Adrenal gland (tissue), 5 donors: ENCODE results near the gene HSPA8.

Source experiments
- POLR2A ChIP-seq, 2 donors: fragments of 450-650 bp; IDR thresholded peaks; one replicate each; pipeline ENCODE4 v1.6.1; 2017; ENCODE audit warnings: antibody characterized with exemption in 2 of 2, mild to moderate bottlenecking in 2 of 2, moderate library complexity in 1 of 2
- TF ChIP-seq, protein P1 (sequence below), 6 experiments: fragments of 450-650 bp in 4 of 6; fragments of 200-600 bp in 2 of 6; sonication (generic) in 1 of 6; IDR thresholded peaks; 1 replicate in 5 of 6; 2 replicates in 1 of 6; pipeline versions ENCODE4 v1.5.1 to v1.8.0; 2016 to 2021; ENCODE audit warnings: antibody characterized with exemption in 6 of 6, mild to moderate bottlenecking in 2 of 6, moderate library complexity in 1 of 6
- donor health status: DM: no; HTN: no; CAD: no.

DNA sequence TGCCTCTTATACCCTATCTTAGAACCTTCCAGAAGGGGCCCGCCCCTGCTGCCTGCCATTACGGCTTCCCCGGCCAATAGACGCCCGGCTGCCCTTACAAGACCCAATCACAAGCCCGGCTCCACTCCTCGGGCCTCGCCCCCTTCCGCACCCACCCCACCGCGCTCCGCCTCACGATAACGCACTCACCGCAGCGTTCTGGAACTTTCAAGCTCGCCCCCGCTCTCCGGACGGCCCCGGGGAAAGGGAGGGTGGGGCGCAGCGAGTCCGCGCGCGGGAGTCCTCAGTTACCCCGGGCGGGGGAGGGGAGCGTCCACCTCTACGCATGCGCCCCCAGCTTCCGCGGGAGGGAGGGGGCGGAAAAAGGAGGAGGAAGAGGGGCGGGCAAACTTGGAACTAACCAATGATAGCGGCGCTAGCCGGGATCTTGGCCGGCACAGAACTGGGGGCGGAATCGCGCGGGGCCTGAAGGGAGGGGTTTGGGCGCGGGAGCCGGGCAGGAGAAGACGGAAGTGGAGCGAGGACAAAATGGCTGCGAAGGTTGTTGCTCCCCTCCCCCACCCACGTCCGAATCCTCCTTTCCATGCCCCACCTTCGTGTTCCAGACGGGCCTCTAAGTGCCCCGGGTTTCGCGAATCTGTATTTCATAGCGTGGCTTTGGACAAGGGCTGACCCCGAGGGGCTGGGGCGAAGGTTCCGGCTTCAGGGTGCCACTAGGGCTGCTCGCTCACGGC, 389 bp upstream of the HSPA8 start:
- TF ChIP-seq, protein P1, sequence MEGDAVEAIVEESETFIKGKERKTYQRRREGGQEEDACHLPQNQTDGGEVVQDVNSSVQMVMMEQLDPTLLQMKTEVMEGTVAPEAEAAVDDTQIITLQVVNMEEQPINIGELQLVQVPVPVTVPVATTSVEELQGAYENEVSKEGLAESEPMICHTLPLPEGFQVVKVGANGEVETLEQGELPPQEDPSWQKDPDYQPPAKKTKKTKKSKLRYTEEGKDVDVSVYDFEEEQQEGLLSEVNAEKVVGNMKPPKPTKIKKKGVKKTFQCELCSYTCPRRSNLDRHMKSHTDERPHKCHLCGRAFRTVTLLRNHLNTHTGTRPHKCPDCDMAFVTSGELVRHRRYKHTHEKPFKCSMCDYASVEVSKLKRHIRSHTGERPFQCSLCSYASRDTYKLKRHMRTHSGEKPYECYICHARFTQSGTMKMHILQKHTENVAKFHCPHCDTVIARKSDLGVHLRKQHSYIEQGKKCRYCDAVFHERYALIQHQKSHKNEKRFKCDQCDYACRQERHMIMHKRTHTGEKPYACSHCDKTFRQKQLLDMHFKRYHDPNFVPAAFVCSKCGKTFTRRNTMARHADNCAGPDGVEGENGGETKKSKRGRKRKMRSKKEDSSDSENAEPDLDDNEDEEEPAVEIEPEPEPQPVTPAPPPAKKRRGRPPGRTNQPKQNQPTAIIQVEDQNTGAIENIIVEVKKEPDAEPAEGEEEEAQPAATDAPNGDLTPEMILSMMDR (IDR thresholded peaks at IDR 0.05), result no peak
- TF ChIP-seq POLR2A (IDR thresholded peaks at IDR 0.05), result peak in 1 of 2 donors; percentile 15
